ENCODE results near the gene SCYL1.

DNA sequence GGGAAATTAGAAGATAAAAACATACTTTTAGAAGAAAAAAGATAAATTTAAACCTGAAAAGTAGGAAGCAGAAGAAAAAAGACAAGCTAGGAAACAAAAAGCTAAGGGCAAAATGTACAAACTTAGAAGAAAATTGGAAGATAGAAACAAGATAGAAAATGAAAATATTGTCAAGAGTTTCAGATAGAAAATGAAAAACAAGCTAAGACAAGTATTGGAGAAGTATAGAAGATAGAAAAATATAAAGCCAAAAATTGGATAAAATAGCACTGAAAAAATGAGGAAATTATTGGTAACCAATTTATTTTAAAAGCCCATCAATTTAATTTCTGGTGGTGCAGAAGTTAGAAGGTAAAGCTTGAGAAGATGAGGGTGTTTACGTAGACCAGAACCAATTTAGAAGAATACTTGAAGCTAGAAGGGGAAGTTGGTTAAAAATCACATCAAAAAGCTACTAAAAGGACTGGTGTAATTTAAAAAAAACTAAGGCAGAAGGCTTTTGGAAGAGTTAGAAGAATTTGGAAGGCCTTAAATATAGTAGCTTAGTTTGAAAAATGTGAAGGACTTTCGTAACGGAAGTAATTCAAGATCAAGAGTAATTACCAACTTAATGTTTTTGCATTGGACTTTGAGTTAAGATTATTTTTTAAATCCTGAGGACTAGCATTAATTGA lies 25.0 kb upstream of the SCYL1 start:
- TF ChIP-seq CTCF (IDR thresholded peaks at IDR 0.05) (no peak), POLR2A (IDR thresholded peaks at IDR 0.05) (no peak)
